Right atrium auricular region (tissue), 2 donors: ENCODE results near the gene CNTNAP2. TPM values are rescaled to one million over a fixed set of nuclear protein-coding genes. Genes with fewer than 3 reads are reported as not detected.
A peak's percentile ranks its signal among the peaks of the same experiment; 100 is the strongest.

ENCODE experiments used
- DNase-seq: peaks from one replicate; pipeline ENCODE4 v3.0.0-alpha.2; 2019; ENCODE audit warnings: low spot score
- H3K27ac ChIP-seq, 2 donors: fragments of 200-600 bp; sonication (generic); 1 replicate in 1 of 2; 2 replicates in 1 of 2; pipeline ENCODE4 v1.5.1; 2016 to 2019
- H3K27me3 ChIP-seq, 2 donors: fragments of 200-600 bp; sonication (generic); one replicate each; pipeline versions ENCODE4 v1.5.1 to v1.6.0; 2017 to 2019
- H3K36me3 ChIP-seq: fragments of 200-600 bp; sonication (generic); one replicate; pipeline ENCODE4 v1.5.1; 2016
- H3K4me1 ChIP-seq, 2 donors: fragments of 200-600 bp; sonication (generic); one replicate each; pipeline versions ENCODE4 v1.5.1 to v1.6.0; 2017 to 2019
- H3K4me3 ChIP-seq, 2 donors: fragments of 200-600 bp; sonication (generic); 1 replicate in 1 of 2; 2 replicates in 1 of 2; pipeline ENCODE4 v1.5.1; 2017 to 2019; ENCODE audit warnings: mild to moderate bottlenecking in 1 of 2, moderate library complexity in 1 of 2
- H3K9me3 ChIP-seq, 2 donors: fragments of 200-600 bp; sonication (generic); one replicate each; pipeline ENCODE4 v1.5.1; 2019
- total RNA-seq, 2 donors: library from RNA; depleted of rRNA; stranded (reverse); fragments of >200 nt; gene quantifications; one replicate each; pipeline ENCODE4 v1.1.0, GENCODE V29; 2016
- TF ChIP-seq, protein P1 (sequence below), 2 donors: fragments of 200-600 bp; sonication (generic); IDR thresholded peaks; one replicate each; pipeline ENCODE4 v1.5.1; 2019; ENCODE audit warnings: antibody characterized with exemption in 2 of 2

Gene CNTNAP2
- total RNA-seq, 2 donors from 2014 or later = 1.1 to 1.7 TPM

DNA sequence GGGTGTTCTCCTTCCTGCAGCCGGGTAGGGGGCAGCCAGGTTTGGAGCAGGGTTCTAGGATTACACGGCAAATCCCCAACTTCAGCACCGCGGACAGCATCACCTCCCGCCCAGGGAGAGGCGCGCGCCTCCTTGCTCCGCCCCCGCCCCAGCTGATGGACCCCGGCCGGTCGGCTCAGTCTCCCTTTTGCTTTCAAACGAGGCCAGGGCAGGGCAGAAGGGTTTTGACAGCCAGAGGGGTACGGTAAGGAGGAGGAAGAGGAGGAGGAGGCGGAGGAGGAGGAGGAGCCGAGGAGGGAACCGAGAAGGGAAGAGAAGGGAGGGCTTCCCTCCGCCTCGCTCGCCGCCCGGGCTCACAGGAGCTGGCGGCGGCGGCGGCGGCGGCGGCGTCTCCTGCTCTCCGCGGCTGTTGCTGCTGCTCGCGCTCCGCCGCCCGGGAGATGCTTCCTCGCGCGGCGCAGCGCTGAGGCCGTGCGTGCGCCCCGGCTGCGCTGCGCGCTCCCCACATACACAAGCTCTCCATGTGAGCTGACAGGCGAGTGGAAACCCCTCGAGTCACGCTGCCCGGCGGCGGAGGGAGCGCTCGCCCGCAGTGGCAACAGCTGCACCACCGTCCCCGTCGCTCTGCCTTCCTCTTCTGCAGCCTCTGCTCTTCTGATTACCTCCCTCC is 615 bp upstream of the CNTNAP2 start:
- DNase-seq = no peak
- no peak overlapping the region for H3K27ac ChIP-seq
- peaks cover 0 to 17% of the 10 kb centered on the region in 2 donors for H3K4me1 ChIP-seq
- H3K36me3 ChIP-seq = no peaks in the 10 kb centered on the region
- peak overlapping the region; percentile 18 to 50 for H3K4me3 ChIP-seq
- TF ChIP-seq, protein P1, sequence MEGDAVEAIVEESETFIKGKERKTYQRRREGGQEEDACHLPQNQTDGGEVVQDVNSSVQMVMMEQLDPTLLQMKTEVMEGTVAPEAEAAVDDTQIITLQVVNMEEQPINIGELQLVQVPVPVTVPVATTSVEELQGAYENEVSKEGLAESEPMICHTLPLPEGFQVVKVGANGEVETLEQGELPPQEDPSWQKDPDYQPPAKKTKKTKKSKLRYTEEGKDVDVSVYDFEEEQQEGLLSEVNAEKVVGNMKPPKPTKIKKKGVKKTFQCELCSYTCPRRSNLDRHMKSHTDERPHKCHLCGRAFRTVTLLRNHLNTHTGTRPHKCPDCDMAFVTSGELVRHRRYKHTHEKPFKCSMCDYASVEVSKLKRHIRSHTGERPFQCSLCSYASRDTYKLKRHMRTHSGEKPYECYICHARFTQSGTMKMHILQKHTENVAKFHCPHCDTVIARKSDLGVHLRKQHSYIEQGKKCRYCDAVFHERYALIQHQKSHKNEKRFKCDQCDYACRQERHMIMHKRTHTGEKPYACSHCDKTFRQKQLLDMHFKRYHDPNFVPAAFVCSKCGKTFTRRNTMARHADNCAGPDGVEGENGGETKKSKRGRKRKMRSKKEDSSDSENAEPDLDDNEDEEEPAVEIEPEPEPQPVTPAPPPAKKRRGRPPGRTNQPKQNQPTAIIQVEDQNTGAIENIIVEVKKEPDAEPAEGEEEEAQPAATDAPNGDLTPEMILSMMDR (IDR thresholded peaks at IDR 0.05) = no peak
- H3K27me3 ChIP-seq = no peaks in the 10 kb centered on the region
- H3K9me3 ChIP-seq = no peaks in the 10 kb centered on the region

GRCh38 chr7:146117576-146117975 is 975 bp downstream of the CNTNAP2 start:
- Histone ChIP-seq H3K4me1 (peaks cover 0 to 17% of the 10 kb centered on the region in 2 donors), H3K36me3 (no peaks in the 10 kb centered on the region), H3K9me3 (no peaks in the 10 kb centered on the region), H3K4me3 (no peak overlapping the region), H3K27ac (no peak overlapping the region), H3K27me3 (no peaks in the 10 kb centered on the region)
- DNase-seq = no peak
- TF ChIP-seq, protein P1 (IDR thresholded peaks at IDR 0.05) = no peak

DNA sequence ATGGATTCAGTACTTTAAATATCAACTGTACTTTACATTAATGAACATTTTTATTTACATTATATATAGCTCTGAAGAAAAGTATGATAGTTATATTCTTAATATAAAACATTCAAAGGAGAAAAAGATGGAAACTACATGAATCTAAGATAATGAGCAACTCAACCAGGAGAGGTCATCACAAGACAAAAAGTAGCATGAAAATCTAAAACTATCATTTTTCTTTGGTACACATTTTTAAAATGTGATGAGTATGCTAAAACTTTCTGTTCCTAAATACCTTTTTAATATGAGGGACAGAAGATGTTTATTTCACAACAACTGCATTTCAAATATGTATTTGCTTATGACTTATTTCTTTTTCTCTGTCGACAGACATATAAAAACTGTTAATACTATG is 2.4 kb downstream of the CNTNAP2 start:
- Histone ChIP-seq H3K36me3 (no peaks in the 10 kb centered on the region), H3K9me3 (peaks cover 0 to 5% of the 10 kb centered on the region in 2 donors), H3K27me3 (no peaks in the 10 kb centered on the region), H3K4me3 (no peak overlapping the region), H3K4me1 (peaks cover 0 to 17% of the 10 kb centered on the region in 2 donors), H3K27ac (no peak overlapping the region)
- no peak for DNase-seq
- TF ChIP-seq, protein P1 (IDR thresholded peaks at IDR 0.05) = no peak

GRCh38 chr7:146123715-146124114 is 7.1 kb downstream of the CNTNAP2 start:
- TF ChIP-seq, protein P1 (IDR thresholded peaks at IDR 0.05) = no peak
- Histone ChIP-seq H3K4me1 (no peaks in the 10 kb centered on the region), H3K27ac (no peak overlapping the region), H3K27me3 (no peaks in the 10 kb centered on the region), H3K4me3 (no peak overlapping the region), H3K9me3 (peaks cover 0 to 5% of the 10 kb centered on the region in 2 donors), H3K36me3 (no peaks in the 10 kb centered on the region)
- no peak for DNase-seq

- no peak overlapping the region for H3K4me3 ChIP-seq
- TF ChIP-seq, protein P1 (IDR thresholded peaks at IDR 0.05) = no peak
- no peaks in the 10 kb centered on the region for H3K36me3 ChIP-seq
- no peak overlapping the region for H3K27ac ChIP-seq
- peaks cover 0 to 5% of the 10 kb centered on the region in 2 donors for H3K9me3 ChIP-seq
- H3K27me3 ChIP-seq = no peaks in the 10 kb centered on the region
- no peak for DNase-seq
- no peaks in the 10 kb centered on the region for H3K4me1 ChIP-seq
Observed at GRCh38 chr7:146126767-146127509, 10.3 kb downstream of the CNTNAP2 start.
